ENCODE results near the gene MUC5B.

DNA sequence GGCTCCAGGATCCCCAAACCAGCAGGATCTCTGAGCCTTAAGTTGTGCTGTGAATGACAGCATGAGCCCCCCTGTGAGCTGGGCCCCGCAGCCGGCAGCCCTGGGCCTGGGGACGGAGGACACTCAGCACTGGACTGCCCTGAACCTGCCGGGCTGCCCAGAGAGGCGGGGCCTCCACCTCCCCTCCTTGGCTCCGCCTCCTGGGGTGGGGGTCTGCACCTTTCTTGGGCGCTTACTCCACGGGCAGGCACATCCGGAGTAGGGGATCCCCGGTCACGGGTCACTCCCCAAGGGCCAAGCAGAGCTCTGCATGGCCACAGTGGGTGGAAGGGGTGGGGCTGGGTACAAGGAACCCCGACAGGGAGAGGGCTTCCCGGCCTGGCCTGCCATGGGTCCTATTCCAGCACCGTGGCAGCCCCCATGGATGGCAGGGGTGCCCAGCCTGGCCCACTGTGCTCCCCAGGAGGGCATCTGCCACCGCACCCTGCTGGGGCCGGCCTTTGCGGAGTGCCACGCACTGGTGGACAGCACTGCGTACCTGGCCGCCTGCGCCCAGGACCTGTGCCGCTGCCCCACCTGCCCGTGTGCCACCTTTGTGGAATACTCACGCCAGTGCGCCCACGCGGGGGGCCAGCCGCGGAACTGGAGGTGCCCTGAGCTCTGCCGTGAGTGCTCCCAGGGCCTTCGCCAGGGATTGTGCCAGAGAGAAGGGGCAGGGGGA is 5.4 kb downstream of the MUC5B start:
- TF ChIP-seq, protein P1, sequence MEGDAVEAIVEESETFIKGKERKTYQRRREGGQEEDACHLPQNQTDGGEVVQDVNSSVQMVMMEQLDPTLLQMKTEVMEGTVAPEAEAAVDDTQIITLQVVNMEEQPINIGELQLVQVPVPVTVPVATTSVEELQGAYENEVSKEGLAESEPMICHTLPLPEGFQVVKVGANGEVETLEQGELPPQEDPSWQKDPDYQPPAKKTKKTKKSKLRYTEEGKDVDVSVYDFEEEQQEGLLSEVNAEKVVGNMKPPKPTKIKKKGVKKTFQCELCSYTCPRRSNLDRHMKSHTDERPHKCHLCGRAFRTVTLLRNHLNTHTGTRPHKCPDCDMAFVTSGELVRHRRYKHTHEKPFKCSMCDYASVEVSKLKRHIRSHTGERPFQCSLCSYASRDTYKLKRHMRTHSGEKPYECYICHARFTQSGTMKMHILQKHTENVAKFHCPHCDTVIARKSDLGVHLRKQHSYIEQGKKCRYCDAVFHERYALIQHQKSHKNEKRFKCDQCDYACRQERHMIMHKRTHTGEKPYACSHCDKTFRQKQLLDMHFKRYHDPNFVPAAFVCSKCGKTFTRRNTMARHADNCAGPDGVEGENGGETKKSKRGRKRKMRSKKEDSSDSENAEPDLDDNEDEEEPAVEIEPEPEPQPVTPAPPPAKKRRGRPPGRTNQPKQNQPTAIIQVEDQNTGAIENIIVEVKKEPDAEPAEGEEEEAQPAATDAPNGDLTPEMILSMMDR (IDR thresholded peaks at IDR 0.05): no peak
- no peak for TF ChIP-seq EZH2 (IDR thresholded peaks at IDR 0.05; ENCODE audit: borderline replicate concordance, insufficient read depth, low read depth, low read length, poor library complexity, severe bottlenecking)

Data from B cell (primary cell).